HG02623 (cell line): ENCODE results near the gene ATP6V1F.
A peak's percentile ranks its signal among the peaks of the same experiment; 100 is the strongest.

ENCODE experiments used
- ATAC-seq: cut with Tn5 transposase; IDR thresholded peaks from one replicate; pipeline ENCODE4 v1.9.1; 2021; ENCODE audit warnings: moderate library complexity; ENCODE audit not compliant: unreplicated experiment

ATP6V1F gene

DNA sequence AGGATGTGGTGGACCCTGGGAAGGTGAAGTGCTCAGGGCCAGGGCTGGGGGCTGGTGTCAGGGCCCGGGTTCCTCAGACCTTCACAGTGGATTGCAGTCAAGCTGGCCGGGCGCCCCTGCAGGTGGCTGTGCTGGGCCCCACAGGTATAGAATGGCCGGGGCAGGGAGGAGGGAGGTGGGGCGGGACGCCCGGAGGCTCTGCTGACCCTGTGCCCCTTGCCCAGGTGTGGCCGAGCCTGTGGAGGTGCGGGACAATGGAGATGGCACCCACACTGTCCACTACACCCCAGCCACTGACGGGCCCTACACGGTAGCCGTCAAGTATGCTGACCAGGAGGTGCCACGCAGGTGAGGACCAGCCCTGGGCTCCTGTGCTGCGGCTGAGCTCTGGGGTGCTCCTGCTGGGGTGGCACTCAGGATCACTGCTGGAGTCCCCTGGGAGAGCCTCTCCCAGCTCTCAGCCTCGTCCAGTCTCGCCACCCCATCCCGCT, 14.9 kb upstream of the ATP6V1F start:
- ATAC-seq, result no peak

DNA sequence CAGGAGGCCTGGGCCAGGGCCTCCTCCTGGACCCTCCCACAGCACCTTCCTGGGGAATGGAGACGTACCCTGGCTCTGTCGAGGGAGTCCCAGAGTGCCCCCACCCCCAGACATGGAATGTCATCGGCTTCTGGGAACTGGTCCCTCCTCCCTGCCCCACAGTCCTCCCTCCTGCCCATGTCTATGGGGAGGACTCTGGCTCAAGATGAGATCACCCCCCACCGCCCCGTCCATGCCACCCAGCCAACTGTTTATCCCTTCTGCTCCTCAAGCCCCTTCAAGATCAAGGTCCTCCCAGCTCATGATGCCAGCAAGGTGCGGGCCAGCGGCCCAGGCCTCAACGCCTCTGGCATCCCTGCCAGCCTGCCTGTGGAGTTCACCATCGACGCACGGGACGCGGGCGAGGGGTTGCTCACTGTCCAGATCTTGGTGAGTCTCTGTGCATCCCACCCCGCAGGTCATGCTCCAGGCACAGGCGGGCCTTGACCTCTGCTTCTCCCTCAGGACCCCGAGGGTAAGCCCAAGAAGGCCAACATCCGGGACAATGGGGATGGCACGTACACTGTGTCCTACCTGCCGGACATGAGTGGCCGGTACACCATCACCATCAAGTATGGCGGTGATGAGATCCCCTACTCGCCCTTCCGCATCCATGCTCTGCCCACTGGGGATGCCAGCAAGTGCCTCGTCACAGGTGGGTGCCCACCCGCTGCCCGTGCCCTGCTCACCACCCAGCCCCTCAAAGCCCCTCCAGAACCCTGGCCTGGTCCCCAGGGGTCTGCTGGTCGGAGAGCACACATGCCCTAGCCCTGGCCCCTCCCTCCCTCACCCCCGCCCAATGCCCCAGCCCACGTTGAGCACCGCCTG, 14.1 kb upstream of the ATP6V1F start:
- no peak for ATAC-seq

DNA sequence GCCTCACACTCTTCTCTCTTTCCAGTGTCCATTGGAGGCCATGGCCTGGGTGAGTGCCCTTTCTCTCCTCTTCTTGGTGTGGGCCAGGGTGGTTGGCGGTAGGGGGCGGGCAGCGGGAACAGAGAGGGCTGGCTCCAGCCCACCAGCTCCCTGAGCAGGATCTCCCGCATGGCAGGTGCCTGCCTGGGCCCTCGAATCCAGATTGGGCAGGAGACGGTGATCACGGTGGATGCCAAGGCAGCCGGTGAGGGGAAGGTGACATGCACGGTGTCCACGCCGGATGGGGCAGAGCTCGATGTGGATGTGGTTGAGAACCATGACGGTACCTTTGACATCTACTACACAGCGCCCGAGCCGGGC, 13.5 kb upstream of the ATP6V1F start:
- no peak for ATAC-seq

DNA sequence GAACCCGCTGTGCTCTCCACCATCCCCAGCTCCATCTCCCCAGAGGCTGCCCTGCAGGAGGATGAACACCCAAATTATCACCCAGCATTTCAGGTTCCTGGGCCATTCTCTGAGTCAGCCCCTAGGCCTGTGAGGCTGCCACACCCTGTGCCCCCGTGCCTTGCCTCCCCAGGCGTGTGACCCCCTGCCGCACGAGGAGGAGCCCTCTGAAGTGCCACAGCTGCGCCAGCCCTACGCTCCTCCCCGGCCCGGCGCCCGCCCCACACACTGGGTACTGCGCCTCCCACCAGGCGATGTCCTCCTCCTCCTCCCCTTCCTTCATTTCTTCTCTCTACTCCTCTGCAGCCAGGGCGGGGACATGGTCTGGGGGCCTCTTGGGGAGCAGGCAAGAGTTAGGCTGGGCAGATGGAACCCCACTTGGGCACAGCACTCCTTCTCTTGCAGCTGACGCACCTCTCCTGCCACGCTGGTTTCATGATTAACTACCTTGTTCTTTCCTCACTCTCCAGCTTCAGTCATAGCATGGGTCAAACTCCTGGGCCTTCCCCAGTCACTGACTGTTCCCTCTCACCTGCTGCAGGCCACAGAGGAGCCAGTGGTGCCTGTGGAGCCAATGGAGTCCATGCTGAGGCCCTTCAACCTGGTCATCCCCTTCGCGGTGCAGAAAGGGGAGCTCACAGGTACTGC, 12.7 kb upstream of the ATP6V1F start:
- no peak for ATAC-seq

DNA sequence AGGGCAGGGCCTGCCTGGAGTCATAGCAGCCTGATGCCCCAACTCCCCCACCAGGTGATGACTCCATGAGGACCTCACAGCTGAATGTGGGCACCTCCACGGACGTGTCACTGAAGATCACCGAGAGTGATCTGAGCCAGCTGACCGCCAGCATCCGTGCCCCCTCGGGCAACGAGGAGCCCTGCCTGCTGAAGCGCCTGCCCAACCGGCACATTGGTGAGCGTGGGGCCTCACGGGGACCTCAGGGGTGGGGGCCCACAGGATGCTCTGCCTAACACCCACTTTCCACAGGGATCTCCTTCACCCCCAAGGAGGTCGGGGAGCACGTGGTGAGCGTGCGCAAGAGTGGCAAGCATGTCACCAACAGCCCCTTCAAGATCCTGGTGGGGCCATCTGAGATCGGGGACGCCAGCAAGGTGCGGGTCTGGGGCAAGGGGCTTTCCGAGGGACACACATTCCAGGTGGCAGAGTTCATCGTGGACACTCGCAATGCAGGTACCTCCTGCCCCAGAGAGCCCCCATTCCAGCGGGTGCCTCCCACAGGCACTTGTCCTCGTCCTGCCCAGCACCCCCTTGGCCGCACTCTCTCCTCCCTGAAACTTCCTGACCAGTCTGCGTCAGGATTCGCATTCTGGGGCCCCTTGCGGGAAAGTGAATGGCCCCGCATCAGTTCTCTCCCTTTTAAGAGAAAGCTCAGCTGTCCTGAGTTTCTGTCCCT, 10.0 kb upstream of the ATP6V1F start:
- no peak for ATAC-seq

DNA sequence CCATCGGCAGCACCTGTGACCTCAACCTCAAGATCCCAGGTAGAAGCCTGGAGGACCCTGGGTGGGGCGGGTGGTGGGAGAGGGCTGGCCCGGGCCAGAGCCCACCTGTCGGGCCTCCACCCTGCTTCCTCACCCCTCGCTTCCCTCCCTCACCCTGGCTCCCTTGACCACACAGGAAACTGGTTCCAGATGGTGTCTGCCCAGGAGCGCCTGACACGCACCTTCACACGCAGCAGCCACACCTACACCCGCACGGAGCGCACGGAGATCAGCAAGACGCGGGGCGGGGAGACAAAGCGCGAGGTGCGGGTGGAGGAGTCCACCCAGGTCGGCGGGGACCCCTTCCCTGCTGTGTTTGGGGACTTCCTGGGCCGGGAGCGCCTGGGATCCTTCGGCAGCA, 8.9 kb upstream of the ATP6V1F start:
- ATAC-seq, result no peak

DNA sequence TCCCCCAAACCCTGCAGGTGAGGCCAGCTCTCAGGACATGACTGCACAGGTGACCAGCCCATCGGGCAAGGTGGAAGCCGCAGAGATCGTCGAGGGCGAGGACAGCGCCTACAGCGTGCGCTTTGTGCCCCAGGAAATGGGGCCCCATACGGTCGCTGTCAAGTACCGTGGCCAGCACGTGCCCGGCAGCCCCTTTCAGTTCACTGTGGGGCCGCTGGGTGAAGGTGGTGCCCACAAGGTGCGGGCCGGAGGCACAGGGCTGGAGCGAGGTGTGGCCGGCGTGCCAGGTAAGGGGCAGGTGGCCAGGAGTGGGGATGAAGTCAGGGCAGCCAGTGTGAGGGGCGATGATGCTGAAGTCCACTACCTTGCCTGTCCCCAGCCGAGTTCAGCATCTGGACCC, 8.3 kb upstream of the ATP6V1F start:
- ATAC-seq, result no peak

DNA sequence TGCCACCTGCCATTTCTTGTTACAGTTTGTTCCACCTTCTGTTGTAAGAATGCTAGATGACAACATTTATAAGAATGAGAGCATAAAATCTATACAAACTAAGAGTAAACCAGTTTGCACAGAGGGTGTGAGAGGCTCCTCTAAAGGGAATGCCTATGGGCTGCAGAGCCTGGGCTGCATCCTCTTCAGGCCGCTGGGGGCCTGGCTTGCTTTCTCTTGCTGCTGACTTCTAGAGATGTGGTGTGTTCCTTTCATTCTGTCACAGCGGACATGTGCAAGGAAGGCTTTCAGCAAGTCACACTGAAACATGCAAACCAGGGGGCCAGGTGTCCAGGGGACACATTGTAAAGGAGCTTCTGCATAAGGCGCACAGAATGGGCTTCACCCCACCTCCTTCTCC, 7.1 kb upstream of the ATP6V1F start:
- ATAC-seq, result no peak

DNA sequence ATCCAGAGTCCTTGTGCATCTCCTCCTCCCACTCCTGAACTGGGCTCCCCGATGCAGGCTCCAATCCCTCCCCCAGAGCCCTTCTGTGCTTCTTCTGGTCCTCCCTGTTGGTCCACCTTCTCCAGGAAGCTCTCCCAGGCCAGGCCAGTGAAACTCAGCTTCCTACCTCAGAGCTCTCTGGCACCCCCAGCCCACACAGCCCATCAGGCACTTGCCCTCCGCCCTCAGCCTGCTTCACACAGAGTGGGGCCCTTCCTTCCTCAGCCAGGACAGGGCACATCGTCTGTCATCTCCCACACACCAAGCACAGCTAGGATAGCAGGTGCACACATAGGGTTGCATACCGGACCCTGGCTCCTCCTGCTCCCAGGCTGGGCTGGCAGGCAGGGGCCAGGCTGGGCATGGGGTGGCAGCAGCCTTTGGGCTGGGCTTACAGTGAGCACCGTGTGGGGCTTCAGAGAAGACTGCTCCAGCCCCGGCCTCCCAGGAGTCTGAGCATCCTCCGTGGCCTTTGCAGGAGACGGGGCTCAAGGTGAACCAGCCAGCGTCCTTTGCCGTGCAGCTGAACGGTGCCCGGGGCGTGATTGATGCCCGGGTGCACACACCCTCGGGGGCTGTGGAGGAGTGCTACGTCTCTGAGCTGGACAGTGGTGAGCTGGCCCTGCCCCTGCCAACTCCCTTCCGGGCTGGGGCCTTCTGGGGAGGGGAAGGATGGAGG, 6.5 kb upstream of the ATP6V1F start:
- no peak for ATAC-seq

DNA sequence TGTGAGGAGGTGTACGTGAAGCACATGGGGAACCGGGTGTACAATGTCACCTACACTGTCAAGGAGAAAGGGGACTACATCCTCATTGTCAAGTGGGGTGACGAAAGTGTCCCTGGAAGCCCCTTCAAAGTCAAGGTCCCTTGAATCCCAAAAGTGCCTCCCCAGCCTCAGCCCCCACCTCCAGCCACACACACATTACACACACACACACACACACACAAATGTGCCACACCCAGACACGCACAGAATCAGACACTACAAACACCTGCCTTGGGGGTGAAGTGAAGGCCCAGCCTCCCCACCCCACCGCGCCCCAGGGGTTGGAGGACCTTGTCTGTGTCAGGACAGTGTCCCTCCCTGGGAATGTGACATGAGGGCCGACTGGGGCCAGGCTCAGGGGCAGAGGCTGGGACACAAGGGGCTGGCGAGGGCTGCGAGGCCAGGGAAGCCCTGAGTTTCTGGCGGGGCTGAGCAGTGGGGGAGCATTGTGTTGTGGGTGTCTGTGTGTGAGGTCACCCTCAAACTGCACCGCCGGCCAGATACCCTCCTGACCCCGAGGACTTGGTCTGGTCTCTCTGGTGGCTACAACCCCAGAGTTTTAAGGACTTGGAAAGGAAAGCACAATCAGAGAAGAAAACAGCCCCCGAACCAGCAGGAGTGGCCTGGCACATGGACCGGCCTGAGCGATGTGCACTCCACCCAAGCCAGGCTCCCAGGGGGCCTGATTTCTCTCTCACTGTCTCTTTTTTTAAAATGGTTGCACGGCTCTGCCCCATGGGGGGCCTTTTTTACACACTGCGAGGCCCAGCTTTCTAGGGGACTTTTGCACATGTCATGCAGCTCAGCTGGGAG, 4.0 kb upstream of the ATP6V1F start:
- no peak for ATAC-seq

DNA sequence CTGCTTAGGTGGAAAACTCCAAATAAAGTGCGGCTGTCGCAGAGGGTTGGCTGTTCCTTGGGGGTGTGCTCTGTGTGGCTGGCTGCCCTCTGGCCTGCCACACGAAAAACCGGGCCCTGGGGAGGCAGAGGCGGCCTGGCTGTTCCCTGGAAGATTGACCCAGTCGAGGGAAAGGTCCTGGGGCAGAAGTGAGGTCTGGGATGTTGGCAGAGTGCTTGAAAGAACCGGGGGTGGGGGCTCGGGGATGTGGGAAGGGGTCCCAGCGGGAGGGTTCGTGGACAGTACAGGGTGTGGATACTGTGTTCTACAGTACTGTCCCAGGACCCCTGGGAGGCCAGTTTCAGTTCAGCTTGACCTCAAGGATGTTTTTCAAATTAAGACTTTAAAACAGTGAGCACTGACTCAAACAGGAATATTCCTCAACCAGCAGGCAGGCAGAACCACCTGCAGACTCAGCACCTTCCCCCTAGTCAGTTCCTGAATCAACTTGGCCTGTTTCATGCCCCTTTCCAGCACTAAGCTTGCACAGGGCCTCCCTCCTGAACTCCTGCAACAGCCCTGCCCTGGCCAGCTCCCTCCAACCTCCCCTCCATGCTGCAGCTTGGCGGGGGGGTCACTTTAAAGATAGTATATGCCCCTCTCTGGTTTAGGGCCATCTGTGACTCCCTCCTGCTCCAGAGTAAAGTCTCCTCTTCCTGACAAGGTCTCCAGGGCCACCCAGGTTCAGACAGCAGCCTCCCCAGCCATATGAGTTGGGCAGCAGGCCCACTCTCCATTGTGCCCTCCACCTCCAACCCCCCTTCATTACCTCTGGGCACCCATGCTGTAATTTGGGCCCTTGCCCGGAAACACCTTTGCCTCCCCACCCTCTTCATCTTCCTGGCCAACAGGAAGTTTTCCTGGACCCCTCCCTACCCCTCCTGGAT, 3.2 kb upstream of the ATP6V1F start:
- ATAC-seq, result no peak

DNA sequence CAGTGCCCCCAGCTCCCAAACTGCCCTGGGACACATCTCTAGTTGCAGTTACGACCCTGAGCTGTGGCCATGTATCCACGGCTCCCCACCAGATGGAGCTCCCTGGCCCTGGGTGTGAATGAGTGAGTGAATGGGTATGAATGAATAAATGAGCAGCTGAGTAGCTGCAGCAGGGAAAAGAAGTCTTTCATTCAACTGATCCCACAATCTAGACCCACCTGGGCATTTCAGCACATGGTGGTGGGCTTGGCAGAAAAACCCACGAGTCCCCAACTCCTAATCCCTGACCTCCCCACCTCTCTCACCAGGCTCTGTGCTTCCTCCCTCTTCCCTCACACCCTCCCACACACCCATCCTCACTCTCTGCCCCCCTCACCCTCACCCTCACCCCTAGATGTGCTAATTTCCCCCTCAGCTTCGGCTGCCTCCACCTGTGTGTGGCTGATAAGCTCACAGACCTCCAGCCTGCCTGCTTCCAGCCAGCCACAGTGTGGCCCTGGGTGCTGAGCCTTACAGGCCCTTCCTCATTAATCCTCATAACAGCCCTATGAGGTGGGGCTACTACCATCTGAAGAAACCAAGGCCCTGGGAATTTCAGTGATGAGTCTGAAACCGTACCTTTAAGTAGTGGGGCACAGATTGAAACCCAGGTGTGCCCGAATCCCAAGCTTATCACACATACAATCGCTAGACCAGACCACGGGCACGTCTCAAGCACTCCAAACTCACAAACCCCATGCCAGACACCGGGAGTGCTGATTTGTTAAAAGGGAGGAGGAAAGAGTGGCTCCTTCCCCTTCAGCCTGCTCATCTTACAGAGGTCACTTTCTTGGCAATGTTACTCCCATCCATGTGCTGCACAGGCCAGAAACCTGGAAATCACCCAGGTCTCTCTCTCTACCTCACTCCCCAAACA, 2.2 kb upstream of the ATP6V1F start:
- no peak for ATAC-seq

DNA sequence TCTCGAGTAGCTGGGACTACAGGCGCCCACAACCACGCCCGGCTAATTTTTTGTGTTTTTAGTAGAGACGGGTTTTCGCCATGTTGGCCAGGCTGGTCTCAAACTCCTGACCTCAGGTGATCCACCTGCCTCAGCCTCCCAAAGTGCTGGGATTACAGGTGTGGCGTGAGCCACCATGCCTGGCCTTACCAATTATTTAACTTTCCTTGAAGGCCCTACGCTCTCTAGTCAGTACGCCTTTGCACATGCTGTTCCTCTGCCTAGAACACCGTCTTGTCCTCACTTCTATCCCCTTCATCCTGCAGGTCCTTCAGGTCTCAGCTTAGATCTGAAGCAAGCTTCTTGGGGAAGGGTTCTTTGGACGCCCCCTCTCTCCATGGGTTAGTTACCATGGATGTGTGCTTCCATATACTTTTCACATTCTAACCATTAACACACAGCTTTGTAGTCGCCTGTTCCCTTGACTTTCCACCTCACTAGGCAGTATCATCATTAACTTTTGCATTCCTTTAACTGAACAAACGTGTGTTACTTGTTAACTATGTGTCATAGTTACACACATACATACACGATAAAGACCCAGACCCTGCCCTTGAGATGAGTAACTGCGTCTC, 592 bp upstream of the ATP6V1F start:
- no peak for ATAC-seq

DNA sequence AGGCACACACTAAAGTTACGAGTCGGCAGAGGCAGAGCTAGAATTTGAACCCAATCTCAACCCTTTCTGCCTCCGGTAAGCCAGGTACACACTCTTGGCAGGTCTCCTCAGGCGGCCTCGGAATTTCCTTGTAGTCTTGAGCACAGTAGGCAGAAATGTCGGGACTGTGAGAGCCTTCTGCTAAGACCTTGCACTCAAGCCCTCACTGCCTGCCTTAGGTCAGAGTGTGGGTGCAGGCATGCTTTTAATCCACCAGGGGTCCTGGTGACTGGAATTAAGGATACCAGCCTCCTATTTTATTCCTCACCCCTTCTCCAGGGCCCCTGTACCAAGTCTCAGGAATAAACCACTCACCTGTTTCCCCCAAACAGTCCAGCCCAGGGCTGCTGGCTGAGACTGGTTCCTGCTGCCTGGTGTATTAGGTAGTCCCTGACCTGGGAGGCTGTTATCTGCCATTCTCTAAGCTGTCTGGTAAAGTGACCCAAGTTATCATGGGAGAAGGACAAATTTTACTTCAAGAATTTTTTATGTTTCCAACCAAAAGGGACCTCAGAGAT, 855 bp downstream of the ATP6V1F start:
- ATAC-seq, result peak; percentile 31

DNA sequence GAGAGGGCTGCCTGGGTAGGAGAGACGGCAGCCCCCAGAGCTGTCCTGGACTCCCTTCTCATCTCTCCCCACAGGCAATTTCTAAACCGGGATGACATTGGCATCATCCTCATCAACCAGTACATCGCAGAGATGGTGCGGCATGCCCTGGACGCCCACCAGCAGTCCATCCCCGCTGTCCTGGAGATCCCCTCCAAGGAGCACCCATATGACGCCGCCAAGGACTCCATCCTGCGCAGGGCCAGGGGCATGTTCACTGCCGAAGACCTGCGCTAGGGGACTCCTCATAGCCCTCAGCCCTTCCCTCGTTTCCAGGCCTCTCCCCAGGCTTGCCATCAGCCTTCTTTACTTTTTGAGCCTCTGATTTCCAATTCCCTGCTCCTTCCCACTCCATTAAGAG, 2.6 kb downstream of the ATP6V1F start:
- no peak for ATAC-seq

DNA sequence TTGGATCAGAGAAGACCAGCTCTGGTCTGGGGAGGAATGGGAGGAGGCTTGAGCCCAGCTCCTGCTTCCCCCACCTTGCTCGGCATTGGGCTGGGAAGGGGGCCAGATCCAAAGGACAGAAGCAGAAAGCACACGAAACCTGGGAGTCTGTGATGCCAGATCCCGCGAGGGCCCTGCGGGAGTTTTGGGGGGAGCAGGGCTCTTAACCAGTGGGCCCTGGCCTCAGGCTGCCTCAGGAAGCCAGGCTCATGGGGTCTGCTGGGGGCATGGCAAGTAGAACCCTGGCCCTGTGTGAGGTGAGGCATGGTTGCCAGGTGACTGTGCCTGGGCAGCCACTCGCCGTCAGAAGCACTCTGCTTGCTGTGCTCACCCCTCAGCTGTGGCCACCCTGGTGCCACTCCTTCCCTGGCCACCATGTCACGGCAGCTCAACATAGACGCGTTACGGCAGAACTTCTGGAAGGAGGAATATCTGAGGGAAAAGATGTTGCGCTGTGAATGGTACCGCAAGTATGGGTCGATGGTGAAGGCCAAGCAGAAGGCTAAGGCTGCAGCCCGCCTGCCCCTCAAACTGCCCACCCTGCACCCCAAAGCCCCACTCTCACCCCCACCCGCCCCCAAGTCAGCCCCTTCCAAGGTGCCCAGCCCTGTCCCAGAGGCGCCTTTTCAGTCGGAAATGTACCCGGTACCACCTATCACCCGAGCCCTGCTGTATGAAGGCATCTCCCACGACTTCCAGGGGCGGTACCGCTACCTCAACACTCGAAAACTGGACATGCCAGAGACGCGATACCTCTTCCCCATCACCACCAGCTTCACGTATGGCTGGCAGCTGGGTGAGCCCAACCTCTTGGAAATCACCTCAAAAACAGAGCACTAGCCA, 3.6 kb downstream of the ATP6V1F start:
- no peak for ATAC-seq
